ENCODE results near the gene COL8A1.

Gene COL8A1

DNA sequence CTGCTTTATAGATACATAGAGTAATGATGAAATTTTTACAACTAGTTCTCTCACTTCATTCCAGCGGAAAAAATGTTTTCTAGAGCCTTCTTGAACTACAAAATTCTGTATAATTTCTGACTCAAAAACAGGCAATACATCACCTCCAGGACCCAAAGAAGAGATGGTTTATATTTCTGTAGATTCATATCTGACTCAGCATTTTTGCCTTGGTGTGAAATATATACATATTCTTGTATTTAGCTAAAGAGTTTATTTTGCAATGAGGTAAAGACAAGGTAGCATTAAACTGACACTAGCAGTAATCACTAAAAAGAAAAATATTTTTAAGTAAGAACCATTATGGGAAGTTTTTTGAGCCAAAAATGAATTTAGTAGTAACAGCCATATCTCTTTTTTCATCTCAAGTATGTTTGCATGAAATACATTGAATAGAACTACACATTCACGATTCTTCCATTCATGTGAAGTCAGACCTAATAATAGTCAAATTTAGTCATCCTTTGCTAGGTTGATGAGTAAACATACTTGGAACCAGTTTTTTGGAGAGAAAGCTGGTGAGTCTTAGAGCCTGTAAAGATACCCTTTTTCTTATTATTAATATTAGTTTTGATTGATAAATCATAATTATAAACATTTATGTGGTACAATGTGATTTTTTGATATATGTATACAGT, 31.6 kb downstream of the COL8A1 start:
- TF ChIP-seq, protein P1, sequence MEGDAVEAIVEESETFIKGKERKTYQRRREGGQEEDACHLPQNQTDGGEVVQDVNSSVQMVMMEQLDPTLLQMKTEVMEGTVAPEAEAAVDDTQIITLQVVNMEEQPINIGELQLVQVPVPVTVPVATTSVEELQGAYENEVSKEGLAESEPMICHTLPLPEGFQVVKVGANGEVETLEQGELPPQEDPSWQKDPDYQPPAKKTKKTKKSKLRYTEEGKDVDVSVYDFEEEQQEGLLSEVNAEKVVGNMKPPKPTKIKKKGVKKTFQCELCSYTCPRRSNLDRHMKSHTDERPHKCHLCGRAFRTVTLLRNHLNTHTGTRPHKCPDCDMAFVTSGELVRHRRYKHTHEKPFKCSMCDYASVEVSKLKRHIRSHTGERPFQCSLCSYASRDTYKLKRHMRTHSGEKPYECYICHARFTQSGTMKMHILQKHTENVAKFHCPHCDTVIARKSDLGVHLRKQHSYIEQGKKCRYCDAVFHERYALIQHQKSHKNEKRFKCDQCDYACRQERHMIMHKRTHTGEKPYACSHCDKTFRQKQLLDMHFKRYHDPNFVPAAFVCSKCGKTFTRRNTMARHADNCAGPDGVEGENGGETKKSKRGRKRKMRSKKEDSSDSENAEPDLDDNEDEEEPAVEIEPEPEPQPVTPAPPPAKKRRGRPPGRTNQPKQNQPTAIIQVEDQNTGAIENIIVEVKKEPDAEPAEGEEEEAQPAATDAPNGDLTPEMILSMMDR (IDR thresholded peaks at IDR 0.05; ENCODE audit: extremely low read depth, missing control alignments): no peak
- no peak for DNase-seq (ENCODE audit: low spot score)

DNA sequence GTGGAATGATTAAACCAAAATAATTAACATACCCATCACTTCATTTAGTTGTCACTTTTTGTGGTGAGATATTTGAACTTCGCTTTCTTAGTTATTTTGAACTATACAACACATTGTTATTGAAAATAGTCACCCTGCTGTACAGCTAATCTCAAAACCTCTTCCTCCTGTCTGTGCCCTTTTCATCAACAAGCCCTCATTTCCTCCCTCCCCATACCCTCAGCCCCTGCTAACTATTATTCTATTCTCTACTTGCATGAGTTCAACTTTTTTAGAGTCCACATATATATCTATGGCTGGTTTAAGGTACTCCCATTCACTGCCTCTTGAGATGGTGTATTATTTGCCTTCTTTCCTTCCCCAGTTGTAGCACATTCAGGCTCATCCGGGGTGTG, 32.2 kb downstream of the COL8A1 start:
- DNase-seq (ENCODE audit: low spot score): no peak
- TF ChIP-seq, protein P1 (IDR thresholded peaks at IDR 0.05; ENCODE audit: extremely low read depth, missing control alignments): no peak

DNA sequence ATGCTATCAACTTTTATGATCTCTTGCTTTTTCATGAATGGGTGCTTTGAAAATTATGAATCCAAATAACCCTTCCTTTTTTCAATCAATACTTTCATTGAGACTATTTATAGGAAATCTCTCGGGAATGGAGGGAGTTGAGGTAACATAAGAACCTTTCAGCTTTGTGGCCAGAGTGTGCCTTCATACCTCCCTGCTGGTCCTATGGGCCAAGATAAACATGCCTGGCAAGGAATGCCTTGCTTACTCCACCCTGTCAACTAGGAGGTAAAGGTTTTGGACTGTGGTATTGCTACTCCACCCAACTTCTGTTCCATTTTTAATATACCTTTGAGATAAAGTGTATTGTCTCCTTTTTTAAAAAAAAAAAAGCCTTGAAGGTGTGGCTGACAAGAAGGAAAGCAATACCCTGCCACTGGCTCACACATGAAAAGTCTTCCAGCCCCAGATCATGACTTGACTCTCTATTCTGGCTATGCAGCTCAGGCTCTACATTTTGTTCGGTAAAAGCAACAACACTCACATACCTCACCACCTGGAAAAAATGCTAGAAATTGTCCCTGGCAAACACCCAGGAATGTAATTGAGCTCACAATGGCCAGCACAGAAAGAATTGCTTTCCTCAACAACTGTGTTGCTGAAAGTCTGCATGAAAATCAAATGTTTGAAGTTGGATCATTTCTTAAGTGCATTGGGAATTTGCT, 35.8 kb downstream of the COL8A1 start:
- no peak for DNase-seq (ENCODE audit: low spot score)
- TF ChIP-seq, protein P1 (IDR thresholded peaks at IDR 0.05; ENCODE audit: extremely low read depth, missing control alignments): no peak

DNA sequence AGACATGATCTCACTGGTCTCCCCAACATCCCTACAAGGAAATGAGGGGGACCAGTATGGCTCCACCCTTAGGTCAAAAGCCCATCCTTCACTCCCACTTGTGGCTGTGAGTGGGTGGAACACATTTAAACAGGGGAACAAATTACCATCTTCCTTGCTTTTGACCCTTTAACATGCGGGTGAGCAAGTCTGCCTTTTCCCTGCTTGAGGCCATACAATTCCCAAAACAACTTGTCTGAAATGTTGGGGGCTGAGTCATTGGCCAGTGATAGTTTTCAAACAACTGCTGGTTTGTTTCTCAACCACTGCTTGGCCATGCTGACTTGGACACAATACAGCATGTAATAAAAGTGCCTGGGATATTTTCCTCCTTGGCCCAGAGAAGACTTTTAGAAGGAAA, 39.6 kb downstream of the COL8A1 start:
- no peak for DNase-seq (ENCODE audit: low spot score)
- TF ChIP-seq, protein P1 (IDR thresholded peaks at IDR 0.05; ENCODE audit: extremely low read depth, missing control alignments): no peak

DNA sequence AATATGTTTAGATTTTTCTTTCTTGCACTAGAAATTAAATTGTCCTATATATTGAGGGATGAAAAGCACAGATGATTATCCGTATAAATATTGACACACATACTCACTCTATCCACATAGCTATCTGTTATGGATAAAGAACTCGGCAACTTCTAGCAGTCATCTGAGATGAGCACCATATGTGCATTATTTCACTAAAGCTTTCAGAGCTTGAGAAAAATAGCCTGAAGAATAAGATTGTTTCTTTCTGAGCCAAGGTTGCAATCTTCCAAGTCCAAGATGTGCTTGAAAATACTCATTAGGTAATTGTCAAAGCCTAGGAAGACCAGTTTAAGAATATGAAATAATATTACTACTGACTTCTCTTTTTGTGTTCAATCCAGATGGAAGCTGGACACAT, 40.5 kb downstream of the COL8A1 start:
- no peak for DNase-seq (ENCODE audit: low spot score)
- TF ChIP-seq, protein P1 (IDR thresholded peaks at IDR 0.05; ENCODE audit: extremely low read depth, missing control alignments): no peak

DNA sequence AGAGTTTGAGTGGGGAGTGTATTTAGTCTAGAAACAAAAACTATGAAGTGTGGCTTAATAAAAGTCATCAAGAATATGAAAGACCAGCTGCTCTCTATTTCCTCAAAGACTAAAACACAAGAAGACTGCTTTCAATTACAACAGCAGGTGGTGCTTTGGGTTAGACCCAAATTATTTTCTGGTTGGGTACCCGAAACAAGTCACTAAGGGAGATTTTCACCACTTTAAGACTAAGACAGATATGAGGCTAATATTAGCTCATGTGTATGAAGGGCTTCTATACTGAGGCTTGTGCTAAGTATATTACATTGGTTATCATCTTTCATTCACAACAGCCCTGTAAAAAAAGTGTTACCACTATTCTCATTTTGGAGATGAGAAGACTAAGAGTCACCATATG, 43.1 kb downstream of the COL8A1 start:
- TF ChIP-seq, protein P1 (IDR thresholded peaks at IDR 0.05; ENCODE audit: extremely low read depth, missing control alignments): no peak
- DNase-seq (ENCODE audit: low spot score): no peak

DNA sequence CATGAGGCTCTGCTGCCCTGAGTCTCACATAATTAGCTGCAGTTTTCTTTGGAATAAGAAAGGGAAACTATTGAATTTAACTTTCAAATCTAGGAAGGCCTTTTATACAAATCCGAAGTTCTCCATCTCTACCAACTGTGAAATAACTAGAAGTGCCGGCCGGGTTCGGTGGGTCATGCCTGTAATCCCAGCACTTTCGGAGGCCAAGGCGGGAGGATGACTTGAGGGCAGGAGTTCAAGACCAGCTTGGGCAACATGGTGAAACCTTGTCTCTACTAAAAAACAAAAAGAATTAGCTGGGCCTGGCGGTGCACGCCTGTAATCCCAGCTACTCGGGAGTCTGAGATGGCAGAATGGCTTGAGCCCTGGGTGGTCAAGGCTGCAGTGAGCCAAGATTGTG, 43.6 kb downstream of the COL8A1 start:
- no peak for DNase-seq (ENCODE audit: low spot score)
- TF ChIP-seq, protein P1 (IDR thresholded peaks at IDR 0.05; ENCODE audit: extremely low read depth, missing control alignments): no peak

Data from GM20000 (cell line).